HL-60 (cell line): Measurements from ENCODE around the gene FRAT2.
A peak's percentile ranks its signal among the peaks of the same experiment; 100 is the strongest.

ENCODE experiments used
- DNase-seq, 2 experiments: peaks; one replicate each; pipeline ENCODE4 v3.0.0-alpha.2; 2010 to 2020; ENCODE audit warnings: low read depth in 1 of 2, low spot score in 1 of 2
- H3K27ac ChIP-seq: fragments of 250-450 bp; sonication (Bioruptor Pico); replicated peaks from 2 replicates; pipeline ENCODE4 v1.5.1; 2020; ENCODE audit warnings: mild to moderate bottlenecking, moderate library complexity
- H3K27me3 ChIP-seq: fragments of 250-450 bp; sonication (Bioruptor Pico); 2 replicates; pipeline ENCODE4 v1.5.1; 2021; ENCODE audit warnings: mild to moderate bottlenecking, moderate library complexity; ENCODE audit not compliant: insufficient read depth, poor library complexity, severe bottlenecking
- H3K4me3 ChIP-seq: replicated peaks from 2 replicates; pipeline ENCODE4 v1.5.1; 2011; ENCODE audit warnings: mild to moderate bottlenecking, control low read depth, low read length; ENCODE audit not compliant: insufficient read depth
- CTCF ChIP-seq: IDR thresholded peaks from one replicate; pipeline ENCODE4 v1.5.1; 2011; ENCODE audit warnings: low read length, control low read depth, inconsistent platforms; ENCODE audit not compliant: insufficient read depth
- GABPA ChIP-seq: IDR thresholded peaks from 2 replicates; pipeline ENCODE4 v1.6.1; 2012; ENCODE audit warnings: low read depth
- POLR2AphosphoS5 ChIP-seq: IDR thresholded peaks from 2 replicates; pipeline ENCODE4 v1.6.1; 2012; ENCODE audit warnings: low read depth
- SPI1 ChIP-seq: IDR thresholded peaks from 2 replicates; pipeline ENCODE4 v1.6.1; 2012; ENCODE audit warnings: low read depth, mild to moderate bottlenecking, borderline replicate concordance
- TF ChIP-seq, protein P1 (sequence below): IDR thresholded peaks from 2 replicates; pipeline ENCODE4 v1.6.1; 2012; ENCODE audit warnings: low read depth; ENCODE audit not compliant: insufficient replicate concordance

FRAT2 gene

GRCh38 chr10:97376413-97376812, 41.9 kb upstream of the FRAT2 start:
- H3K4me3 ChIP-seq, result no peak overlapping the region
- peak overlapping the region; percentile 69 for H3K27ac ChIP-seq
- no peaks in the 10 kb centered on the region for H3K27me3 ChIP-seq
- DNase-seq, result peak; percentile 54 to 94
- peak; percentile 64 for TF ChIP-seq POLR2AphosphoS5
- TF ChIP-seq GABPA, result 0 out of 2 replicates have a peak, but pooled peaks have one; percentile 10
- peak; percentile 86 for TF ChIP-seq SPI1
- TF ChIP-seq, protein P1, sequence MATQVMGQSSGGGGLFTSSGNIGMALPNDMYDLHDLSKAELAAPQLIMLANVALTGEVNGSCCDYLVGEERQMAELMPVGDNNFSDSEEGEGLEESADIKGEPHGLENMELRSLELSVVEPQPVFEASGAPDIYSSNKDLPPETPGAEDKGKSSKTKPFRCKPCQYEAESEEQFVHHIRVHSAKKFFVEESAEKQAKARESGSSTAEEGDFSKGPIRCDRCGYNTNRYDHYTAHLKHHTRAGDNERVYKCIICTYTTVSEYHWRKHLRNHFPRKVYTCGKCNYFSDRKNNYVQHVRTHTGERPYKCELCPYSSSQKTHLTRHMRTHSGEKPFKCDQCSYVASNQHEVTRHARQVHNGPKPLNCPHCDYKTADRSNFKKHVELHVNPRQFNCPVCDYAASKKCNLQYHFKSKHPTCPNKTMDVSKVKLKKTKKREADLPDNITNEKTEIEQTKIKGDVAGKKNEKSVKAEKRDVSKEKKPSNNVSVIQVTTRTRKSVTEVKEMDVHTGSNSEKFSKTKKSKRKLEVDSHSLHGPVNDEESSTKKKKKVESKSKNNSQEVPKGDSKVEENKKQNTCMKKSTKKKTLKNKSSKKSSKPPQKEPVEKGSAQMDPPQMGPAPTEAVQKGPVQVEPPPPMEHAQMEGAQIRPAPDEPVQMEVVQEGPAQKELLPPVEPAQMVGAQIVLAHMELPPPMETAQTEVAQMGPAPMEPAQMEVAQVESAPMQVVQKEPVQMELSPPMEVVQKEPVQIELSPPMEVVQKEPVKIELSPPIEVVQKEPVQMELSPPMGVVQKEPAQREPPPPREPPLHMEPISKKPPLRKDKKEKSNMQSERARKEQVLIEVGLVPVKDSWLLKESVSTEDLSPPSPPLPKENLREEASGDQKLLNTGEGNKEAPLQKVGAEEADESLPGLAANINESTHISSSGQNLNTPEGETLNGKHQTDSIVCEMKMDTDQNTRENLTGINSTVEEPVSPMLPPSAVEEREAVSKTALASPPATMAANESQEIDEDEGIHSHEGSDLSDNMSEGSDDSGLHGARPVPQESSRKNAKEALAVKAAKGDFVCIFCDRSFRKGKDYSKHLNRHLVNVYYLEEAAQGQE, result no peak
- TF ChIP-seq CTCF, result no peak

GRCh38 chr10:97373456-97373855, 38.9 kb upstream of the FRAT2 start:
- TF ChIP-seq, protein P1, result no peak
- TF ChIP-seq CTCF (no peak), POLR2AphosphoS5 (no peak), SPI1 (no peak), GABPA (no peak)
- no peak overlapping the region for H3K4me3 ChIP-seq
- DNase-seq, result no peak
- peak overlapping the region; percentile 54; the same call in 1 of the 2 replicates for H3K27ac ChIP-seq
- no peaks in the 10 kb centered on the region for H3K27me3 ChIP-seq

GRCh38 chr10:97372233-97372875, 37.8 kb upstream of the FRAT2 start:
- Histone ChIP-seq H3K27ac (peak overlapping the region; percentile 54), H3K4me3 (no peak overlapping the region), H3K27me3 (no peaks in the 10 kb centered on the region)
- peak in 1 of 2 experiments; percentile 57 for DNase-seq
- TF ChIP-seq CTCF (no peak), GABPA (no peak), SPI1 (no peak), POLR2AphosphoS5 (no peak)
- TF ChIP-seq, protein P1, result no peak
